ENCODE data around the gene UXS1.

Gene UXS1

DNA sequence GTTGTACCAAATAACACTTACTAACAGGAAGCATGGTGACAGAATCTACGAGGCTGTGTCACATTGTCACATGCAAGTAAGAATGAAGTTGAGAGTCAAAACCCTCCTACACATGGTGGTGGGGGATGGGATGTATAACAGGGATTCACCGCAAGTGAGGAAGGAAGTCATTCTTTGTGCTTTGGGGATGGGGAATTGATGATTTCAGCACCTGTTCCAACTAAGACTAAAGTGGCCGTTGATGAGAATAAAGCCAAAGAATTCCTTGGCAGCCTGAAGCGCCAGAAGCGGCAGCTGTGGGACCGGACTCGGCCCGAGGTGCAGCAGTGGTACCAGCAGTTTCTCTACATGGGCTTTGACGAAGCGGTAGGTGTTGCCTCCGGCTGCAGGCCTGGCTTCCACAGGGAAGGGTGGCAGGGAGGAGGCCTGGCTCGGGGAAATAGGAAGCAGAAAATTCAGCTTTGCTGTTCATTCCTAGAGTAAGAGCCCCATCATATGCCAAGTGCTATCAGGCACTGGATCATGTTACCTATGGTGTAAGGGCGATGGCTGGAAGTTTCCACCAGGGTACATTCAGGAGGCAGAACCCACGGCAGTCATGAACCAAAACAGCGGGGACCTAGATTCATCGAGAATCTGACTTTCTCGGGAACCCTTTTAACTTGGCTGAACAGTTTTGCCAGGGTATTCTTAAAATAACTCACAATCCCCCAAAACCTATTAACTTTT, 120.3 kb downstream of the UXS1 start:
- DNase-seq: no peak

DNA sequence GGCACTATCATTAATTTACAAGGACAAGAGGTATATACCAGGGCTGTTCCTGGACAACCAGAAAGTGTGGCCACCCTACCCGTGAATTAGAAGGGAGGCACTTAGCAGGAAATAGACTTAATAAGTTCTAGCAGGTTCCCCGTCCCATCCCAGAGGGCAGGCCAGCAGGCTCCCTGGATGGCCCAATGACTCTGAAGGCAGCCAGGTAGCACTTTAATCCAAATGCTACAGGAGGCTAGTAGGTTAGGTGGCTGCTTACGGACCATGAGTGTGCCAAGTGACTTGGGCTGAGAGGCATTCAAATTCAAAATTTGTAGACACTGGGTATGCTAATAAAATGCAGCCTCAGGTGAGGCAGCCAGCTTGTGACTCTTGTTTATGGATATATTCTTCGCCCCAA, 123.9 kb downstream of the UXS1 start:
- no peak for DNase-seq

DNA sequence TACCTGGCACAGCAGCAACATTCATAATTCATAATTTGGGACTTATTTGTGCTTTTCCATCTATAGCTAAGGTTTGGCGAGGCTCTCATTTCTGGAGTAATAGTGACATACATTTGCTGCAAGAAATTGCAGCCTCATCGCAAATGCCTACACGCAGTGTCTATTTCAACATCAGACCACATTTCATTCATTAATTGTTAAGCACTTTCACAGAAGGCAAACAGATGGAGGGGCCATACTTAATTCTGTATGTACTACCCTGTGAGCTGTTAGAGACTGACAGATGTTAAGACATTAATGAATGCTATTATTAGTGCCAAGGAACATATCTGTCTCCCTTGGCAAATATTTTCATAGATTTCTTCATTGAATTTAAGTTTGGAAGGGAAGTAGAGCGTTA, 125.7 kb downstream of the UXS1 start:
- DNase-seq: no peak

GRCh38 chr2:106065983-106066820, 127.9 kb downstream of the UXS1 start:
- DNase-seq: no peak

GRCh38 chr2:106065268-106065982, 128.7 kb downstream of the UXS1 start:
- DNase-seq: peak; percentile 36

DNA sequence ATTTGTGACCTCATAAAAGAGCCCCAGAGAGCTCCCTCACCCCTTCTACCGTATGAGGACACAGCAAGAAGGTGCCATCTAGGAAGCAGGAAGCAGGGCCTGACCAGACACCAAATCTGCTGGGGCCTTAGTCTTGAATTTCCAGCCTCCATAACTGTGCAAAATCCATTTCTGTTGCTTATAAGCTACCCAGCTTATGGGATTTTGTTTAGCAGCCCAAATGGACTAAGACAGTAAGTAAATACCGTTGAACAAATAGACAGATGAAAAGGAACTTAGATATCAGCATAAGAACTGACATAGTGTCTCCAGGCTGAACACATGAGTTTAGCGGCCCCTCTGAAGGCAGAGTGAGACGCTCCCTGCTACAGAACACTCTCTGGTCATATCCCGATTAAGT, 130.9 kb downstream of the UXS1 start:
- DNase-seq: no peak

- no peak for DNase-seq
Observed at GRCh38 chr2:106062627-106063026, 131.5 kb downstream of the UXS1 start.

DNA sequence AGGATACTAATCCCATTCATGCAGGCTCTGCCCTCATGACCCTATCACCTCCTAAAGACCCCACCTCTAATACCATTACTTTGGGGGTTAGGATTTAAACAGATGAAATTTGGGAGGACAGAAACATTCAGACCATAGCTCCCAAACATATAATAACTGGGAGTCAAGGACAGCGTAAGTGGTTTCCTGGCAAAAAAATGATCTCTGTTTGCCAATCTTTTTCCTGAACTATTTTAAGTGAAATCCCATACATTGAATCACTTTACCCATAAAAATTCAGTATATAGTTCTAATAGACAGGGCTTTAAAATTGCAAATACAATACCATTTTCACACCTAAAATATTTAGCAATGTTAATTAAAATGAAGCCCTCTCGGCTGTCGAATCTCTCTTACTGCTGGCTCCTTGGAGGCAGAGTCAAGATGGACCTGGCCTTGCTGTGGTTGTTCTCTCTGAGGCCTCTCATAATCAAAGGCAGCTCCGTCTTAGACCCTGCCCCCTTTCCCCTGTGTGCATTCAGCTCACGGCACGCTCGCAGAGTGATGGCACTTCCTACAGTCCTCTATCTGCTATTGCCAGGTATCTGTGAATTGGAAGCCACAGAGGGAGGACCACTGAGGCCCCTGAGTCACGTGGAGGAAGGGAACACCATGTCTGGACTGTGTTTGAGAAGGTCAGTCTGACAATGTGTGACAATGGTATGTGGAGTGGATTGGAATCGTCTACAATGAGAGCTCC, 132.3 kb downstream of the UXS1 start:
- no peak for DNase-seq

DNA sequence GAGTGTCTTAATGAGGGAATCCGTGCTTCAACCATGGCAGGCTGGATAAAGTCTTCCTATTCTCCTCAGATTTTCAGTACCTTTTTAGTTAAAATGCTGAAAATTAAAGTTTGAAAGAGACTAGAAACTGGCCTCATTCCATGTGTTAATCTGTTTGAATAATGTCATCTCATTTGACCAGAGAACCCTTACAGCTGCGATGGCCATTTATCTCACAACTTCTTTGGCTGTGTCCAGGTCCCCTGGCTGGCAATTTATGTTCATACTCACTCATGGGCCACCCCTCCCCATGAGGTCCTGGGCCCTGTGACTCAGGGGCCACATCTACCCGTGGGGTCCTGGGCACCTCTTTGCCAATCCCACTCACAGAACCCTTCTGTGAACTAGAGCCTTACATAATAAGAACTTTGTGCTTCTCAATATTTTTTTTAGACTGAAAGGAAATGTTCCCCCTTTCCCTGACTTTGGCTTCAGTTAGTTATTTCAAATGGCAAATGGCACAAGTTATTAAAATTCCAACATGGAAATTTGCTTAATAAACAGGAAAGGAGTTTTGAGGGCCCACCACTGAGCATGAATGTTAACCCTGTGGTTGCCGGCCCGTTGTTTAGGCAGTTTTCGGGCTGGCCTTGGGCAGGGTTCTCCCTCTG, 134.6 kb downstream of the UXS1 start:
- DNase-seq: no peak

DNA sequence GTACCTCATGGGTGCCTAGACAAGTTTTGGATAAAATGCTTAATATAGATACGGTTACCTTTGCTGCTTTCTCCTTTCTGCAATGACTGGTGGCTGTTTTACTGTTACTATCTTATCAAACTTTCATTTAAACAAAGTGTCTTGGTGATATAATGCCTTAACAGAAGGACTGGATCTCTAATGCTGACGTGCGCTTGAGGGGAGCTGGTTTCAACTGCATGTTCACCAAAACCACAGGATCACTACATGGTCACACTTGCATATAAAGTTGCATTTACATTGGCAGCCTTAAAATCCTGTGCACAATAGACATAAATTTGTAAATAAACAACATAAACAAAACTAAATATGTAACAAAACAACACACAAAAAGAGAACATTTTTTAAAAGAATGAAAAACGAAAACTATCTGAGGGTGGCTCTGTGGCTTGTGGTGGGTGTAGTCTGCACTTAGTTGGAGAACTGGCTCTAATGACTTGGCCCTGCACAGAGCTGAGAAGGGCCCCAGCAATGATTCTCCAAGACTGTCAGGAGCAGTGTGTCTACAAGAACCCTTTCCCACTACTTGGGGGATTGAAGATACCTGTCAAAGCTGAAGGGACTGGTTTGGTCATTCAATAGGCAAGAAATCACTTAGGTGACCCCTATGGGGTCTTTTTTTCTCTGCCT, 135.5 kb downstream of the UXS1 start:
- no peak for DNase-seq

DNA sequence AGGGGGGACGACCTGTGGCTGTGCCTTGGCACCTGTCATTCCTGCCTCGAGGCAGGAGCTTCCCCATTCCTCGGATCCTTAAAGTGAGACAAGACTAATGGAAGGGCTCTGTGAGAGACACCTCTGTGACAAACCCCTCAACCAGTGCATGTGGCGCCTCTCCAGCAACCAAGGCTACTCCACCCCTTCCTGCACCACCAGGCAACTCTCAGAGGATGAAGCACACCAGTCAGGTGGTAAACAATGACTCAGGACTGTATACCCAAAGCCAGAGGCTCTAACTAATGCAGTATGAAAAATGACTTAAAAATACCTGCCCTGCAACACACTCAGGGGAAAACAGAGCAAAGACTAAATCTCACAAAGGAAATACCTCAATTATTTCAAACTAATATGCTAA, 136.9 kb downstream of the UXS1 start:
- peak; percentile 58 for DNase-seq

- peak; percentile 32 for DNase-seq
Observed at GRCh38 chr2:106054880-106055655, 139.0 kb downstream of the UXS1 start.

GRCh38 chr2:106054321-106054720, 139.8 kb downstream of the UXS1 start:
- no peak for DNase-seq

DNA sequence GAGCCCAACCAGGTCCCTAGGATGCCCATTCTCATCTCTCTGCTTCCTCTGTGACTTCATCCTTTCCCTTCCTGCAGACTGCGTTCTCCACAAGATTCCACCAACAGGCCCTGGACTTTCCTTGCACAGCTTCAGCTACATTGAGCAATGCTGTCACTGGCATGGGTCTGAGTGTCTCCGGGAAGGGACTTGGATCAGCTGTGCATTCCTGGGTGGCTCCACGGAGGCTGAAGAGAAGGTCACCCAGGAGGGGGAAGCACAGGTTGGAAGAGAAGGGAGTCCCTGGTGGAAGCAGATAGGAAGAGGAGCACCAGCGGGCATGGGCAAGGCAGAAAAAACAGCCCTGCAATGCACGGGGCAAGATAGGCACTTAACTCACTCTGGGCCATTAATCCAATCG, 140.5 kb downstream of the UXS1 start:
- DNase-seq: no peak

GRCh38 chr2:106053116-106053515, 141.0 kb downstream of the UXS1 start:
- DNase-seq: no peak

DNA sequence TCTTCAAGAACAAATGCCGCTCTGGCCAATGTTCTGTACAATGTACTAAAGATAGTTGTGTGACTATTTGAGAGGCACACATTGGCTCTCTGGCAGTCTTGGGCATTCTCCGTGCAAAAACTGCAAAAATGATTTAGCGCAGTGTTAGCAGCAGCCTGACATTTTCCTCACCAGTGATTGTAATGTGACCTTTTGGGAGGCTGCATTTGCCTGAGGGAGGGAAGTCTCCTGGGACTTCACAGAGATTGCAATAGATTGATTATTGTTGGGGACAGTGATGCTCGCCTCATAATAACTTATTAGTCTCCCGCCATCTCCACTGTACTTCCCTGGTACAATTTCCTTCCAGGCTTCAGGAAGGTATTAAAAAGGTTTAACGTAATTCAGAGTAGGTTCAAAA, 149.2 kb downstream of the UXS1 start:
- DNase-seq: no peak

DNA sequence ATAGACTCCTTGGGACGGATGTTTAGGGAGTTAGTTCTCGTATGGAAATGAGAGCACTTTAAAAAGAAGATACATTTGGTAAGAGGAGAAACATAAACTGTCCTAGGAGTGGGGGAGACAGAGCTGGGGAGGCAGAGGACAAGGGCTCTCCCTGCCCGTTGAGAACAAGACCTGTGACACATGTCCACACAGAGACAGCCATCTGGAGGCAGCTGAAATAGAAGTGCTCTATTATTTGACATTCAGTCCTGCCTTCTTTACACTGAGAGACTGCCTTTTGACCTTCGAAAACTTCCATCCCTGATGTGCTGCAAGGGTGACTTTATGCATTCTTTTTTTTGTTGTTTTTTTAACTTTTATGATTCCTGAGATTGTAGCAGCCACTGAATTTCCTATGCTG, 150.1 kb downstream of the UXS1 start:
- no peak for DNase-seq

All from activated CD8-positive, alpha-beta memory T cell treated with anti-CD3 and anti-CD28 coated beads, Interleukin-2, amount 50 U/mL, for 4 hours (primary cell).